ENCODE measurements around the gene OSGEP.

Gene OSGEP

GRCh38 chr14:20412411-20412810 lies 42.2 kb downstream of the OSGEP start:
- peak; percentile 51 for DNase-seq (ENCODE audit: extremely low spot score)
- ChIA-PET CTCF (interaction anchor here (3.8 to 4.4 kb wide), 2 partner anchors 9 to 12 kb away, joined by 49 to 54 read pairs; no protein-coding TSS in a partner anchor), POLR2A (interaction anchor here (1.5 kb wide), 1 partner anchor 43 kb away, joined by 5 read pairs; the partner anchor contains the start of gene APEX1)
- no peak for TF ChIP-seq CTCF (IDR thresholded peaks at IDR 0.05; ENCODE audit: control extremely low read depth, extremely low read depth, low read depth, missing control alignments)

DNA sequence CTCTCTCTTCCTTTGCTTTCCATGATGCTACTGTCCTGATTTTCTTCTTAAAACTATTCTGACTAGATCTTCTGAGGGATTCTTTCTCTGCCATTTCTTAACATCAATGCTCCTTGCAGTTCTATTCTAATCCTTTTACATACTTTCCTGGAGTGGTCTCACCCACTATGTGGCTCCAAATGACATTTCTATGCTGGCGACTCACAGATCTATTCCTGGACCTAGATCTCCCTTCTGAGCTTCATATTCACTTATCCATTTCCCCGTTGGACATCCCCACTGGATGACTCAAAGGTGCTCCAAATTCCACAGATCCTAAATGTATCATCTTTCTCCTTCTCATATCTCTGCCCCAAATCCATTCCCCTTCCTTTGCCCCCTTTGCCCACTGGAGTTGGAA lies 45.4 kb downstream of the OSGEP start:
- no peak for DNase-seq (ENCODE audit: extremely low spot score)
- POLR2A ChIA-PET = interaction anchor here (0.6 kb wide), 1 partner anchor 61 kb away, joined by 5 read pairs; no protein-coding TSS in a partner anchor
- CTCF ChIA-PET = no interaction called here
- no peak for TF ChIP-seq CTCF (IDR thresholded peaks at IDR 0.05; ENCODE audit: control extremely low read depth, extremely low read depth, low read depth, missing control alignments)

GRCh38 chr14:20403521-20403920 lies 51.1 kb downstream of the OSGEP start:
- CTCF ChIA-PET = interaction anchor here (0.7 to 5.9 kb wide), 4 partner anchors 8 to 288 kb away, joined by 3 to 49 read pairs (median 4); partner anchors contain the start of gene TEP1
- POLR2A ChIA-PET = no interaction called here
- TF ChIP-seq CTCF (IDR thresholded peaks at IDR 0.05; ENCODE audit: control extremely low read depth, extremely low read depth, low read depth, missing control alignments) = no peak

GRCh38 chr14:20400965-20401593 lies 53.5 kb downstream of the OSGEP start:
- no peak for TF ChIP-seq CTCF (IDR thresholded peaks at IDR 0.05; ENCODE audit: control extremely low read depth, extremely low read depth, low read depth, missing control alignments)
- ChIA-PET CTCF (interaction anchor here (0.7 to 5.9 kb wide), 4 partner anchors 9 to 73 kb away, joined by 3 to 49 read pairs (median 3); partner anchors contain the start of gene TEP1), POLR2A (no interaction called here)
- no peak for DNase-seq (ENCODE audit: extremely low spot score)

More at GRCh38 chr14:20403521-20403920, 51.1 kb downstream of the OSGEP start:
- DNase-seq (ENCODE audit: extremely low spot score) = no peak

- no peak for DNase-seq (ENCODE audit: extremely low spot score)
- POLR2A ChIA-PET = no interaction called here
- CTCF ChIA-PET = interaction anchor here (1.4 to 5.9 kb wide), 2 partner anchors 14 to 73 kb away, joined by 3 to 49 read pairs; partner anchors contain the start of gene TEP1
Measured at GRCh38 chr14:20400589-20400964, 54.0 kb downstream of the OSGEP start.

DNA sequence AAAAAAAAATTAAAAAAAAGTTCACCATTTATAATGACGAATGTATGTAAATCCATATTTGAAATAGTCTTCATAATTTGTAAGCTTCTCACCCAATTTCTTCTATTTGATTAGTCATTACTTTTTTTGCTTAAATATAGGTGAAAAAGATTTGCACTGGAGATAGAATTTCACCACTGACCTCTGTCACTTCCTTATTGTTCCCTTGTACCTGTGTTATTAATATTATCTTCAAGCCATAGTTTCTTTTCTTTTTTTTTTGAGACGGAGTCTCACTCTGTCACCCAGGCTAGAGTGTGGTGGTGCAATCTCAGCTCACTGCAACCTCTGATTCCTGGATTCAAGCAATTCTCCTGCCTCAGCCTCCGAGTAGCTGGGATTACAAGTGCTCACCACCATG lies 57.1 kb downstream of the OSGEP start:
- TF ChIP-seq CTCF (IDR thresholded peaks at IDR 0.05; ENCODE audit: control extremely low read depth, extremely low read depth, low read depth, missing control alignments) = no peak
- POLR2A ChIA-PET = interaction anchor here (0.6 kb wide), 1 partner anchor 8 kb away, joined by 4 read pairs; no protein-coding TSS in a partner anchor
- CTCF ChIA-PET = interaction anchor here (1.1 kb wide), 1 partner anchor 75 kb away, joined by 3 read pairs; no protein-coding TSS in a partner anchor
- no peak for DNase-seq (ENCODE audit: extremely low spot score)

More at GRCh38 chr14:20400589-20400964, 54.0 kb downstream of the OSGEP start:
- TF ChIP-seq CTCF (IDR thresholded peaks at IDR 0.05; ENCODE audit: control extremely low read depth, extremely low read depth, low read depth, missing control alignments) = no peak
